ENCODE results near the gene PCSK9.

DNA sequence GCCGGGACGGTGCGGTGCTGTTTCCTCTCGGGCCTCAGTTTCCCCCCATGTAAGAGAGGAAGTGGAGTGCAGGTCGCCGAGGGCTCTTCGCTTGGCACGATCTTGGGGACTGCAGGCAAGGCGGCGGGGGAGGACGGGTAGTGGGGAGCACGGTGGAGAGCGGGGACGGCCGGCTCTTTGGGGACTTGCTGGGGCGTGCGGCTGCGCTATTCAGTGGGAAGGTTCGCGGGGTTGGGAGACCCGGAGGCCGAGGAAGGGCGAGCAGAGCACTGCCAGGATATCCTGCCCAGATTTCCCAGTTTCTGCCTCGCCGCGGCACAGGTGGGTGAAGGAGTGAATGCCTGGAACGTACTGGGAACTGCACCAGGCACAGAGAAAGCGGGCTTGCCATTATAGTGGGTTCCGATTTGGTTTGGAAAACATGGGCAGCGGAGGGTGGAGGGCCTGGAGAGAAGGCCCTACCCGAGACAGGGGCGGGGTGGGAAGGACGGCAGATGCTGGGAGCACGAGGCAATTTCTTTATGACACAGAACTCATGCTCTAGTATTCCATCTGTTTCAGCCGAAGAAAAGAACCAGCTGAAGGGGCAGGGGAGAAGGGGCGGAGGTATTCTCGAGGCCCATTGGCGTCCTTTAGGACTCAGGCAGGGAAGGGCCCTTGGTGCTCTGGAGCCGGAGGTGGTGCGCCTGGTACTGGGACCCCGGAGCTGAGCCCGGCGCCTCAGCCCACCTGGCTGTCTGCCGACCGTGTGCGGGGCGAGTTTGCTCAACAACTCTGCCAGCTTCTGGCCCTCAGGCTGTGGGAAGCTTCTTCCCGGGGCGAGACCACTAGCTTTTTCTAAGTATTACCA lies 960 bp downstream of the PCSK9 start:
- TF ChIP-seq, protein P1, sequence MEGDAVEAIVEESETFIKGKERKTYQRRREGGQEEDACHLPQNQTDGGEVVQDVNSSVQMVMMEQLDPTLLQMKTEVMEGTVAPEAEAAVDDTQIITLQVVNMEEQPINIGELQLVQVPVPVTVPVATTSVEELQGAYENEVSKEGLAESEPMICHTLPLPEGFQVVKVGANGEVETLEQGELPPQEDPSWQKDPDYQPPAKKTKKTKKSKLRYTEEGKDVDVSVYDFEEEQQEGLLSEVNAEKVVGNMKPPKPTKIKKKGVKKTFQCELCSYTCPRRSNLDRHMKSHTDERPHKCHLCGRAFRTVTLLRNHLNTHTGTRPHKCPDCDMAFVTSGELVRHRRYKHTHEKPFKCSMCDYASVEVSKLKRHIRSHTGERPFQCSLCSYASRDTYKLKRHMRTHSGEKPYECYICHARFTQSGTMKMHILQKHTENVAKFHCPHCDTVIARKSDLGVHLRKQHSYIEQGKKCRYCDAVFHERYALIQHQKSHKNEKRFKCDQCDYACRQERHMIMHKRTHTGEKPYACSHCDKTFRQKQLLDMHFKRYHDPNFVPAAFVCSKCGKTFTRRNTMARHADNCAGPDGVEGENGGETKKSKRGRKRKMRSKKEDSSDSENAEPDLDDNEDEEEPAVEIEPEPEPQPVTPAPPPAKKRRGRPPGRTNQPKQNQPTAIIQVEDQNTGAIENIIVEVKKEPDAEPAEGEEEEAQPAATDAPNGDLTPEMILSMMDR (IDR thresholded peaks at IDR 0.05), result no peak
- TF ChIP-seq ZFX (IDR thresholded peaks at IDR 0.05; ENCODE audit: borderline replicate concordance), result no peak

Data from 22Rv1 (cell line).